Colonic mucosa (tissue), 4 donors: Measurements from ENCODE around the gene TAF7. TPM values are rescaled to one million over a fixed set of nuclear protein-coding genes. Genes with fewer than 3 reads are reported as not detected.
"Not testable (repeated sequence)": the region's sequence is repeated elsewhere in the genome, so short reads cannot be mapped to it uniquely, and the experiment has no call there.

Experiments used
- DNase-seq: peaks from one replicate; pipeline ENCODE4 v3.0.0-alpha.2; 2020
- H3K27ac ChIP-seq: fragments of 200-600 bp; one replicate; pipeline ENCODE4 v1.8.0; 2021
- H3K27me3 ChIP-seq: fragments of 200-600 bp; one replicate; pipeline ENCODE4 v1.8.0; 2021
- H3K36me3 ChIP-seq: fragments of 200-600 bp; one replicate; pipeline ENCODE4 v1.8.0; 2021
- H3K4me1 ChIP-seq: fragments of 200-600 bp; one replicate; pipeline ENCODE4 v1.8.0; 2021; ENCODE audit warnings: mild to moderate bottlenecking
- H3K4me3 ChIP-seq: fragments of 200-600 bp; one replicate; pipeline ENCODE4 v1.8.0; 2021
- H3K9ac ChIP-seq, 2 donors: one replicate each; pipeline ENCODE4 v1.7.0; 2013; ENCODE audit warnings: control low read depth in 2 of 2, low read depth in 2 of 2, low read length in 2 of 2
- H3K9me3 ChIP-seq: fragments of 200-600 bp; one replicate; pipeline ENCODE4 v1.8.0; 2021
- intact Hi-C: fragments of 100-400 bp; cut with DNase I; formaldehyde crosslinking; loops from one replicate; pipeline ENCODE4 v1.14.1; 2022
- total RNA-seq, 2 donors: library from RNA; stranded (reverse); fragmentation: NEBNext Ultra II Directional in 1 of 2; extraction: Animal tissue kit (Norgen Biotek cat#: 25700) in 1 of 2; gene quantifications; one replicate each; pipeline ENCODE4 v1.2.1, GENCODE V29; 2021
- TF ChIP-seq, protein P1 (sequence below): fragments of 200-600 bp; IDR thresholded peaks from one replicate; pipeline ENCODE4 v1.8.0; 2022; ENCODE audit warnings: antibody characterized with exemption, mild to moderate bottlenecking
- donor health status: healthy.
- donor health status: DM: no; HTN: no; CAD: no.
- donor health status: DM: no; HTN: no; CAD: no.

Gene TAF7
- total RNA-seq, 2 donors from 2014 or later, result 49.3 to 70.2 TPM

DNA sequence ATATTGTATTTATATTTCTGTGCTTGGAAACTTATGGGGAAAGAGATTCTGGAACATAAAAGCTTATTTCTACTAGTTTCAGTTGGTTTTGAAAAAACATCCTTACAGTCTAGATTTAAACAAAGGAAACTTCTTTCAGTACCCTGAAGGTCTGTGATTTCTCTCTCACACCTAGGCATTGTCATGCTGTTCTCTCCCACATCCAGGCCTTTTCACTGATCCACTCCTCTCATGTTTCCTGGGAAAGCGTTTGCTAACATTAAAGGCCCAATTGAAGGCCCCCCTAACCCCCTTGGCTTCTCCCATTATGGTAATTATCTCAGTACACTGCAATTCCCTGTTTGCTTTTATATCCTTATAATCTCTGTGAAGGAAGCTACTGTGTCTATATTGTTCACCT lies 22.2 kb upstream of the TAF7 start:
- H3K27ac ChIP-seq, result no peak overlapping the region
- no peaks in the 10 kb centered on the region for H3K36me3 ChIP-seq
- no peaks in the 10 kb centered on the region for H3K27me3 ChIP-seq
- DNase-seq, result no peak
- TF ChIP-seq, protein P1, sequence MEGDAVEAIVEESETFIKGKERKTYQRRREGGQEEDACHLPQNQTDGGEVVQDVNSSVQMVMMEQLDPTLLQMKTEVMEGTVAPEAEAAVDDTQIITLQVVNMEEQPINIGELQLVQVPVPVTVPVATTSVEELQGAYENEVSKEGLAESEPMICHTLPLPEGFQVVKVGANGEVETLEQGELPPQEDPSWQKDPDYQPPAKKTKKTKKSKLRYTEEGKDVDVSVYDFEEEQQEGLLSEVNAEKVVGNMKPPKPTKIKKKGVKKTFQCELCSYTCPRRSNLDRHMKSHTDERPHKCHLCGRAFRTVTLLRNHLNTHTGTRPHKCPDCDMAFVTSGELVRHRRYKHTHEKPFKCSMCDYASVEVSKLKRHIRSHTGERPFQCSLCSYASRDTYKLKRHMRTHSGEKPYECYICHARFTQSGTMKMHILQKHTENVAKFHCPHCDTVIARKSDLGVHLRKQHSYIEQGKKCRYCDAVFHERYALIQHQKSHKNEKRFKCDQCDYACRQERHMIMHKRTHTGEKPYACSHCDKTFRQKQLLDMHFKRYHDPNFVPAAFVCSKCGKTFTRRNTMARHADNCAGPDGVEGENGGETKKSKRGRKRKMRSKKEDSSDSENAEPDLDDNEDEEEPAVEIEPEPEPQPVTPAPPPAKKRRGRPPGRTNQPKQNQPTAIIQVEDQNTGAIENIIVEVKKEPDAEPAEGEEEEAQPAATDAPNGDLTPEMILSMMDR, result no peak
- no peak overlapping the region for H3K4me3 ChIP-seq
- intact Hi-C loops, result no loop called here
- no peaks in the 10 kb centered on the region for H3K9me3 ChIP-seq
- no peaks in the 10 kb centered on the region for H3K4me1 ChIP-seq
- H3K9ac ChIP-seq, result no peak overlapping the region

DNA sequence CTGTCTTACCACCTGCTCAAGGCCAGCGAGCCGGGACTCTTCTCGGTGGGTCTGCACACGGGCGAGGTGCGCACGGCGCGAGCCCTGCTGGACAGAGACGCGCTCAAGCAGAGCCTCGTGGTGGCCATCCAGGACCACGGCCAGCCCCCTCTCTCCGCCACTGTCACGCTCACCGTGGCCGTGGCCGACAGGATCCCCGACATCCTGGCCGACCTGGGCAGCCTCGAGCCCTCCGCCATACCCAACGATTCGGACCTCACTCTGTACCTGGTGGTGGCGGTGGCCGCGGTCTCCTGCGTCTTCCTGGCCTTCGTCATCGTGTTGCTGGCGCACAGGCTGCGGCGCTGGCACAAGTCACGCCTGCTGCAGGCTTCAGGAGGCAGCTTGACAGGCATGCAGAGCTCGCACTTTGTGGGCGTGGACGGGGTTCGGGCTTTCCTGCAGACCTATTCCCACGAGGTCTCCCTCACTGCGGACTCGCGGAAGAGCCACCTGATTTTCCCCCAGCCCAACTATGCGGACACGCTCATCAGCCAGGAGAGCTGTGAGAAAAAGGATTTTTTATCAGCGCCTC lies 20.3 kb upstream of the TAF7 start:
- H3K4me1 ChIP-seq, H3K9ac ChIP-seq, intact Hi-C loops, H3K27me3 ChIP-seq, H3K36me3 ChIP-seq, H3K9me3 ChIP-seq, H3K4me3 ChIP-seq, DNase-seq, H3K27ac ChIP-seq: not testable (repeated sequence)

DNA sequence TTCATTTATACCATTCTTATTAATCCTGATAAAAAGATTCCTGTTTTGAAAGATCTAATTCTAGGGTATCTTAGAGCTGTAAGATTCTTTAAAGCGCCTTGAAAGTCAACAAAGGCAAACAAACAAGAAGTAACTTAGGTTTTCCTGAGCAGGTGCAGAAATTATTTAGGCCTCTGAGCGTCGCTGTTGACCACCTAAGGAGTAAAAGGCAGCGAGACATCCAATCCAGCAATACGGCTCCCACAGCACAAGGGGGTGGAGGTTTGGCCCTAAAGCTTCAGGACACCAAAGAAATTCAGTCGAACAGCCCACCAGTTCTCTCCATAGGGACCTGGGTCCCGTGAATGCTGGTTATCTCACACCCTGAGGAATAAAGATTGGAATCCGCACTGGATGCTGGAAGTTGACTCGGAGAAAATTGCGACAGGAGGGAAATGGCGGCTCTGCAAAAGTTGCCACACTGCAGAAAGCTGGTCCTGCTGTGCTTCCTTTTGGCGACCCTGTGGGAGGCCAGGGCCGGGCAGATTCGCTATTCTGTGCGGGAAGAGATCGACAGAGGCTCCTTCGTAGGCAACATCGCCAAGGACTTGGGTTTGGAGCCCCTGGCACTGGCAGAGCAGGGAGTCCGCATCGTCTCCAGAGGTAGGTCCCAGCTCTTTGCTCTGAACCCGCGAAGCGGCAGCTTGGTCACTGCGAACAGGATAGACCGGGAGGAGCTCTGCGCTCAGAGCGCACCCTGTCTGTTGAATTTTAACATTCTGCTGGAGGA lies 18.1 kb upstream of the TAF7 start, which contains the start of gene PCDHGA2:
Gene PCDHGA2 (plus strand): TSS at position 223 of the 769 bp plus-strand sequence.
- no peaks in the 10 kb centered on the region for H3K27me3 ChIP-seq
- no peaks in the 10 kb centered on the region for H3K9me3 ChIP-seq
- H3K36me3 ChIP-seq, result no peaks in the 10 kb centered on the region
- H3K9ac ChIP-seq, result no peak within 1 kb of the TSS
- no peak for DNase-seq
- no peak within 1 kb of the TSS for H3K4me3 ChIP-seq
- intact Hi-C loops, result no loop called here
- TF ChIP-seq, protein P1, result no peak
- H3K4me1 ChIP-seq, result no peaks in the 10 kb centered on the region
- no peak within 1 kb of the TSS for H3K27ac ChIP-seq

DNA sequence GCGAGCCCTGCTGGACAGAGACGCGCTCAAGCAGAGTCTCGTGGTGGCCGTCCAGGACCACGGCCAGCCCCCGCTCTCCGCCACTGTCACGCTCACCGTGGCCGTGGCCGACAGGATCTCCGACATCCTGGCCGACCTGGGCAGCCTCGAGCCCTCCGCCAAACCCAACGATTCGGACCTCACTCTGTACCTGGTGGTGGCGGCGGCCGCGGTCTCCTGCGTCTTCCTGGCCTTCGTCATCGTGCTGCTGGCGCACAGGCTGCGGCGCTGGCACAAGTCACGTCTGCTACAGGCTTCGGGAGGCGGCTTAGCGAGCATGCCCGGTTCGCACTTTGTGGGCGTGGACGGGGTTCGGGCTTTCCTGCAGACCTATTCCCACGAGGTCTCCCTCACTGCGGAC lies 12.0 kb upstream of the TAF7 start:
- H3K27me3 ChIP-seq, H3K36me3 ChIP-seq, H3K4me3 ChIP-seq, intact Hi-C loops, DNase-seq, H3K9ac ChIP-seq, H3K27ac ChIP-seq, H3K4me1 ChIP-seq, H3K9me3 ChIP-seq: not testable (repeated sequence)

DNA sequence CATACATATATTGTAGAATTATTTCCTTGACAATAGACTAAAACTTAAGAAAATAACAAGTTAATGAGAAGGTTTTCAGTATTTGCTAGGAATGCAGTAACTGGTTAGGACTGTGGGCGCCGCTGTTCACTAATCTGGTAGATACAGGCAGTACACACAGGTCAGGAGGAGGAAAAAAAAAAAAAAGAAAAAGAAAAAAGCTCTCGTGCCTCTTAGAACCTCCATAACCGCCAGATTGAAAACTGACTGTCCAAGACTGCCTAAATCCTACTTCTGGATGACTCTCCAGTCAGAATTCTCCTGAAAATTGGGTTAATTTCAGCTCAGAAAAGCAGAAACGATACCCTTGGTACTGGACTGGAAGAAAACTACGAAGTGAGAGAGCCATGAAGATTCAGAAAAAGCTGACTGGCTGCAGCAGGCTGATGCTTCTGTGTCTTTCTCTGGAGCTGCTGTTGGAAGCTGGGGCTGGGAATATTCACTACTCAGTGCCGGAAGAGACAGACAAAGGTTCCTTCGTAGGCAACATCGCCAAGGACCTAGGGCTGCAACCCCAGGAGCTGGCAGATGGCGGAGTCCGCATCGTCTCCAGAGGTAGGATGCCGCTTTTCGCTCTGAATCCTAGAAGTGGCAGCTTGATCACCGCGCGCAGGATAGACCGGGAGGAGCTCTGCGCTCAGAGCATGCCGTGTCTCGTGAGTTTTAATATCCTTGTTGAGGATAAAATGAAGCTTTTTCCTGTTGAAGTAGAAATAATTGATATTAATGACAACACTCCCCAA lies 9.9 kb upstream of the TAF7 start, which contains the start of gene PCDHGA1:
Gene PCDHGA1 (plus strand): TSS at position 216 of the 782 bp plus-strand sequence.
- H3K4me3 ChIP-seq, result no peak within 1 kb of the TSS
- H3K9ac ChIP-seq, result no peak within 1 kb of the TSS
- H3K27ac ChIP-seq, result no peak within 1 kb of the TSS
- DNase-seq, result no peak
- H3K9me3 ChIP-seq, result no peaks in the 10 kb centered on the region
- H3K36me3 ChIP-seq, result no peaks in the 10 kb centered on the region
- TF ChIP-seq, protein P1, result no peak
- H3K4me1 ChIP-seq, result no peaks in the 10 kb centered on the region
- H3K27me3 ChIP-seq, result no peaks in the 10 kb centered on the region
- intact Hi-C loops, result no loop called here

DNA sequence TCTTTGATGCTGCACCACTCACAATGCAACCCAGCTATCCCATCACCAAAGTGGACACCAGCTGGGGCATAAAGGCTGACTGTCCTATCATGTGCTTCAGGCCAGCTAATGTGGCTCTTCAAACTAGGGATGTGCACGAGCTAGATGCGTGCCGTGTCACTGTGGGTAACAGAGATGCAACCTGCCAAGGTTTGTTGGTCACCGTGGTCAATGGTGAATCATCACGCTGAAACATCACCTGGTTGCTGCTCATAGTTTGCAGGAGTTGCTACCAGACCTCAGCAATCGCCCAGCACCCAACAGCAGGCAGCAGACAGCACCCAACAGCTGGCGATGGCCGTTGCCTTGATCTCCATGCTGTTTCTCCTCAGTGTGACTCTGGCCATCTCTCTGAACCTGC lies 7.6 kb upstream of the TAF7 start:
- Histone ChIP-seq H3K4me1 (no peaks in the 10 kb centered on the region), H3K36me3 (no peaks in the 10 kb centered on the region), H3K27me3 (no peaks in the 10 kb centered on the region), H3K9ac (no peak overlapping the region), H3K9me3 (no peaks in the 10 kb centered on the region), H3K27ac (no peak overlapping the region), H3K4me3 (no peak overlapping the region)
- DNase-seq, result no peak
- intact Hi-C loops, result no loop called here
- TF ChIP-seq, protein P1, result no peak
